Sigmoid colon (tissue), 7 donors: ENCODE results near the gene PDE4D. TPM values are rescaled to one million over a fixed set of nuclear protein-coding genes. Genes with fewer than 3 reads are reported as not detected.
A peak's percentile ranks its signal among the peaks of the same experiment; 100 is the strongest.

ENCODE experiments used
- DNase-seq: peaks from one replicate; pipeline ENCODE4 v3.0.0-alpha.2; 2019
- H3K27ac ChIP-seq, 4 donors: fragments of 200-600 bp; sonication (generic); one replicate each; pipeline ENCODE4 v1.5.1; 2016 to 2019; ENCODE audit warnings: mild to moderate bottlenecking in 1 of 4
- H3K27me3 ChIP-seq, 3 donors: fragments of 200-600 bp; sonication (generic); one replicate each; pipeline ENCODE4 v1.5.1; 2019; ENCODE audit warnings: mild to moderate bottlenecking in 1 of 3
- H3K36me3 ChIP-seq, 4 donors: fragments of 200-600 bp; sonication (generic); one replicate each; pipeline ENCODE4 v1.5.1; 2016 to 2019
- H3K4me1 ChIP-seq, 4 donors: fragments of 200-600 bp; sonication (generic); one replicate each; pipeline ENCODE4 v1.5.1; 2017 to 2019
- H3K4me3 ChIP-seq, 4 donors: fragments of 200-600 bp; sonication (generic); one replicate each; pipeline ENCODE4 v1.5.1; 2017 to 2019; ENCODE audit warnings: mild to moderate bottlenecking in 2 of 4, moderate library complexity in 1 of 4
- H3K9me3 ChIP-seq, 4 donors: fragments of 200-600 bp in 3 of 4; sonication (generic) in 3 of 4; one replicate each; pipeline versions ENCODE4 v1.5.1 to v1.6.1; 2013 to 2019
- CTCF ChIP-seq, 4 experiments: fragments of 450-650 bp in 3 of 4; fragments of 200-600 bp in 1 of 4; IDR thresholded peaks; one replicate each; pipeline ENCODE4 v1.5.1; 2016 to 2019; ENCODE audit warnings: antibody characterized with exemption in 4 of 4, mild to moderate bottlenecking in 3 of 4, moderate library complexity in 2 of 4
- EP300 ChIP-seq, 4 donors: sonication (generic); formaldehyde crosslinking; IDR thresholded peaks; one replicate each; pipeline ENCODE4 v1.6.1; 2017; ENCODE audit warnings: antibody characterized with exemption in 4 of 4
- POLR2A ChIP-seq, 2 donors: fragments of 450-650 bp; IDR thresholded peaks; one replicate each; pipeline ENCODE4 v1.6.1; 2016; ENCODE audit warnings: antibody characterized with exemption in 2 of 2, mild to moderate bottlenecking in 2 of 2, moderate library complexity in 2 of 2
- POLR2AphosphoS5 ChIP-seq, 4 donors: sonication (generic); formaldehyde crosslinking; IDR thresholded peaks; one replicate each; pipeline ENCODE4 v1.6.1; 2017; ENCODE audit warnings: antibody characterized with exemption in 4 of 4
- WGBS, 2 donors: extraction: QIAGEN DNeasy Blood & Tissue Kit; methylation state at CpG; one replicate each; pipeline ENCODE4 v1.1.7; 2013; 5-methylcytosine and 5-hydroxymethylcytosine counted together
- intact Hi-C: fragments of 100-400 bp; cut with DNase I; formaldehyde crosslinking; loops from one replicate; pipeline ENCODE4 v1.15.1; 2023
- polyA plus RNA-seq, 3 donors: library from polyadenylated mRNA; stranded (reverse); fragments of 200-250 nt; gene quantifications; one replicate each; pipeline ENCODE4 v1.2.3, GENCODE V29; 2013
- total RNA-seq, 4 donors: library from RNA; depleted of rRNA; stranded (reverse); fragments of >200 nt; gene quantifications; one replicate each; pipeline ENCODE4 v1.1.0, GENCODE V29; 2016
- donor health status: healthy with polysubstance abuse.
- donor health status: Bipolar disorder and iron deficiency.
- donor health status: healthy.

PDE4D gene
- total and polyA plus RNA-seq, 7 donors: 6.0 to 289 (median 169) TPM

- no peak for DNase-seq
- H3K4me3 ChIP-seq: no peak overlapping the region
- peaks cover 0 to 89% (median 70%) of the 10 kb centered on the region in 4 donors for H3K4me1 ChIP-seq
- peak overlapping the region; percentile 67 to 90 (median 79) for H3K27ac ChIP-seq
- WGBS, 2 donors: 40 to 77% methylated on average over 4 of the region's 4 CpGs
- H3K27me3 ChIP-seq: no peaks in the 10 kb centered on the region
- H3K9me3 ChIP-seq: no peaks in the 10 kb centered on the region
- no peaks in the 10 kb centered on the region for H3K36me3 ChIP-seq
- intact Hi-C loops: no loop called here
- TF ChIP-seq EP300 (IDR thresholded peaks at IDR 0.05) (no peak), CTCF (IDR thresholded peaks at IDR 0.05) (no peak), POLR2A (IDR thresholded peaks at IDR 0.05) (no peak), POLR2AphosphoS5 (IDR thresholded peaks at IDR 0.05) (no peak)
These were observed 635.8 kb downstream of the PDE4D start for GRCh38 chr5:59257488-59258400.

DNA sequence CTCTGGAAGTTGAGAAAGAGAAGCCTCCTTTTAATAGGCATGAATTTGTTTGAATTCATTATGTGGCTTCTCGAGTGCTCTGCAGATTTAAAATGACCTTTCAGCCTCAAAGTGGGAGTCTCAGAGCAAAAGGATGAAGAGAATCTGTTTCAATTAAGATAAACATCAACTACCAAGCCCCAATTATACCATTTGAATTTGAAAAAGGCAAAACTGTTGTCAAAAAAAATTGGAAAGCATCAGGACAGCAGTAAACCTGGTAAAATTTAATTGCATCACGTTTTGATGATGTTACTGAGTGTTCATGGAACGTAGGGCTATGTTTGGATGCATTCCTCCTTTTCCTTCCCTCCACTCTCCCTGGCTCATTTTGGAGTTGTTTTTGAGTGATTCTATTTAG, 637.2 kb downstream of the PDE4D start:
- Histone ChIP-seq H3K4me1 (peaks cover 0 to 82% (median 65%) of the 10 kb centered on the region in 4 donors), H3K4me3 (no peak overlapping the region), H3K27me3 (no peaks in the 10 kb centered on the region), H3K9me3 (no peaks in the 10 kb centered on the region), H3K36me3 (no peaks in the 10 kb centered on the region), H3K27ac (peak overlapping the region; percentile 67 to 90 (median 79))
- intact Hi-C loops: no loop called here
- TF ChIP-seq EP300 (IDR thresholded peaks at IDR 0.05) (no peak), POLR2AphosphoS5 (IDR thresholded peaks at IDR 0.05) (no peak), POLR2A (IDR thresholded peaks at IDR 0.05) (no peak), CTCF (IDR thresholded peaks at IDR 0.05) (no peak)
- WGBS, 2 donors: 45 to 49% methylated on average over 3 of the region's 3 CpGs
- DNase-seq: no peak

GRCh38 chr5:59254055-59254687, 639.4 kb downstream of the PDE4D start:
- H3K4me1 ChIP-seq: peaks cover 0 to 72% (median 48%) of the 10 kb centered on the region in 4 donors
- H3K27me3 ChIP-seq: no peaks in the 10 kb centered on the region
- DNase-seq: no peak
- 95 to 98% methylated on average over 2 of the region's 2 CpGs for WGBS, 2 donors
- H3K27ac ChIP-seq: peak overlapping the region; percentile 40 to 90 (median 79)
- TF ChIP-seq POLR2AphosphoS5 (IDR thresholded peaks at IDR 0.05): no peak
- no peak for TF ChIP-seq CTCF (IDR thresholded peaks at IDR 0.05)
- no peak for TF ChIP-seq POLR2A (IDR thresholded peaks at IDR 0.05)
- TF ChIP-seq EP300 (IDR thresholded peaks at IDR 0.05): no peak
- H3K9me3 ChIP-seq: no peaks in the 10 kb centered on the region
- no peak overlapping the region for H3K4me3 ChIP-seq
- H3K36me3 ChIP-seq: no peaks in the 10 kb centered on the region
- intact Hi-C loops: no loop called here

DNA sequence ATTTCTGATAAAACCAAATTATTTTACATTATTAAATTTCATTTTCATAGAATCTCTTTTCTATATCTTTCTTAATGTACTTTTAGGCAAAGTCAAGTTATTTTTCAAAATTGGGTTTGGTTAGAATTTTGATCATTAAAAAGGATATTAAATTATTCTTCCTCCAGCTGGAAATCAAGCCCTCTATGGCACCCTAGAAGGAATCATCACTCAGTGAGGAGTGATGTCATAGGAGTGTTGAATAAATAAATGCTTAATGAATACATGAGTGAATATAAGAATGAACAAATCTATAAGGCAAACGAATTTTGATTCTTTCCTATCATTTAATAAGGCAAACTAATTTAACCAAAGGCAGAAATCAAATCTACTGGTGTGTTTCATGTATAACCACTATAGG, 639.9 kb downstream of the PDE4D start:
- WGBS, 2 donors: 77 to 79% methylated on average over 1 of the region's 1 CpG
- peak overlapping the region; percentile 40 to 90 (median 79) for H3K27ac ChIP-seq
- TF ChIP-seq POLR2A (IDR thresholded peaks at IDR 0.05): no peak
- TF ChIP-seq CTCF (IDR thresholded peaks at IDR 0.05): no peak
- no peak for TF ChIP-seq POLR2AphosphoS5 (IDR thresholded peaks at IDR 0.05)
- no peak for TF ChIP-seq EP300 (IDR thresholded peaks at IDR 0.05)
- H3K4me3 ChIP-seq: no peak overlapping the region
- H3K36me3 ChIP-seq: no peaks in the 10 kb centered on the region
- H3K9me3 ChIP-seq: no peaks in the 10 kb centered on the region
- peaks cover 0 to 72% (median 49%) of the 10 kb centered on the region in 4 donors for H3K4me1 ChIP-seq
- H3K27me3 ChIP-seq: no peaks in the 10 kb centered on the region
- intact Hi-C loops: no loop called here
- DNase-seq: no peak
